Measurements from ENCODE around the gene SAPCD2.
"Not testable (repeated sequence)": the region's sequence is repeated elsewhere in the genome, so short reads cannot be mapped to it uniquely, and the experiment has no call there.

Gene SAPCD2

GRCh38 chr9:137062798-137063197 lies 7.6 kb downstream of the SAPCD2 start:
- DNase-seq: not testable (repeated sequence)

DNA sequence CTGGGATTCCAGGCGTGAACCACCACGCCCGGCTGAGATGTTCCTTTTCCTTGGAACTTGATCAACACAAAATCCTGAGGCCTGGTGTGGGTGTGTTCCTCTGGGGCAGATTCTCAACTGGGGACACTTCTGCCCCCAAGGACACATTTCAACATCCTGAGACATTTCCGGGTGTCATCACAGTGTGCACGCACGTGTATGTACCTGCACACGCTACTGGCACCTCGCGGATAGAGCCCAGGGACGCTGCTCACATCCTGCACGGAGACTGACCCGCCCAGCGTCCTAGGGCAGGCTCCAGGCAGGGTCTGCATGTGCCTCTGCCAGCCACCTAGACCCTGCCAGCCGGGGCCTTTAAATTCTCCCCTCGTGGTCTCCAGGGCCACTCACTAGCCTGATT lies 8.0 kb downstream of the SAPCD2 start:
- DNase-seq: no peak

DNA sequence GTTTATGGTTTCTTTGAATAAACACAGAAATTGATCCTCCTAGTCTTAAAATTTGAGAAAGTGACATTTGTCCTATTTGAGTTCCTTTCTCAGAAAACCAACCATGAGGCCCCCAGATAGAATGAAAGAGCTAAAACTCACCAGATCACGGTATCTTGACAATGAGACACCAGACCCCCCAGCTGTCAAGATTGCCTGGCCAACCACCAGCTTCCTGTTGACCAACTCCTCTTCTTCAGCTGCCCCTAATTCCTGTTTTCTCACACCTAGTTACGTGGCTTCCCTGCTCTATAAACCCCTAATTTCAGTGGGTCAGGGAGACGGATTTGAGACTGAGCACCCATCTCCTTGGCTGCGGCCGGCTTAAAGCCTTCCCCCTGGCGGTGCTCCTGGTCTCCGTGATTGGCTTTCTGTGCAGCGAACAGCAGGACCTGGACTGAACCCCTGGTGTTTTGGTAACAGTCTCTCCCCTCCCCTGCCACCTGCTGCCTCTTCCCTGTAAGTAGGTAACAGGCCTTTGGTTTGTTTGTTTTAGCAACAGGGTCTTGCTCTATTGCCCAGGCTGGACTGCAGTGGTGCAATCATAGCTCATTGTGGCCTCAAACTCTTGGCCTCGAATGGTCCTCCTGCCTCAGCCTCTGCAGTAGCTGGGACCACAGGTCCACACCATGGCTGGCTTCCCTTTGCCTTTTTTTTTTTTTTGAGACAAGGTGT lies 11.7 kb downstream of the SAPCD2 start:
- no peak for DNase-seq

DNA sequence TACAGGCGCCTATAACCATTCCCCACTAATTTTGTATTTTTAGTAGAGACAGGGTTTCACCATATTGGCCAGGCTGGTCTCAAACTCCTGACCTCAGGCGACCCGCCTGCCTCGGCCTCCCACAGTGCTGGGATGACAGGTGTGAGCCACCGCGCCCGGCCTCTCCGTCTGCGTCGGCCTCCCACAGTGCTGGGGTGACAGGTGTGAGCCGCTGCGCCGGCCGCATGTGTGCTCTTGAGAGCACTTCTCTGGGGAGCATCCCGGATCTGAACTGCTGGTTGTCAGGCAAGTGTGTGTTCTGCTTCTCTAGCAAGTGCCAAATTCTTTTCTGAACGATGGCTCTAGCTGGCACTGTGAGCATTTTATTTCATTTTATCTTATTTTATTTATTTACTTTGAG lies 12.8 kb downstream of the SAPCD2 start:
- no peak for DNase-seq

DNA sequence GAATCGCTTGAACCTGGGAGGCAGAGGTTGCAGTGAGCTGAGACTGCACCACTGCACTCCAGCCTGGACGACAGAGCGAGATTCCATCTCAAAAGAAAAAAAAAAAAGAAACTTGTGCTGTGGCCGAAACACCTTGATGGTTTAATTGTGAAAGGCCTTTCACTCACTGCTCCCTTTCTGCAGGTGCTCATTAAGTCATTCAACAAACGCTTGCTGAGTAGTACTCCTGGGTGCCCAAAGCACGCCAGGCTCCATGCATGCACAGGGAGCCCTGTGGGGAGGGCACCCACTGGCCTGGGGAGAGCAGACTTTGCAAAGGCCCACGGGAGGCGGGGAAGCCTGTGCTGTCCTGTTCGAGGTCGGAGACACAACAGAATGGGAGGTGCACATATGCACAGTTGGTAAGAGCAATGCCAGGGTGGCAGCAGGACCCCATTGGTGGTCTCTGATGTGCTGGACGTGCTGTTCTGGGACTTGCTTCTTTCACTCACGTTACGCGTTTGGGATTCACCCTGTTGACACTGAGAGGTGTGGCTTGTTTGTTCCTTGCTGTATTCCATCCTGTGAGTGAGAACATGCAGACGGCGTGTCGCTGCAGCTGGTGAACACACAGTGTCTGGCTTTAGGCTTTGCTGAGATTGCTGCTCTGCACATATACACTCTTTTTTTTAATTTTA lies 13.5 kb downstream of the SAPCD2 start:
- DNase-seq: no peak

- DNase-seq: no peak
Measured at GRCh38 chr9:137055385-137056364, 14.7 kb downstream of the SAPCD2 start.

- no peak for DNase-seq
Measured at GRCh38 chr9:137054932-137055384, 15.4 kb downstream of the SAPCD2 start.

DNA sequence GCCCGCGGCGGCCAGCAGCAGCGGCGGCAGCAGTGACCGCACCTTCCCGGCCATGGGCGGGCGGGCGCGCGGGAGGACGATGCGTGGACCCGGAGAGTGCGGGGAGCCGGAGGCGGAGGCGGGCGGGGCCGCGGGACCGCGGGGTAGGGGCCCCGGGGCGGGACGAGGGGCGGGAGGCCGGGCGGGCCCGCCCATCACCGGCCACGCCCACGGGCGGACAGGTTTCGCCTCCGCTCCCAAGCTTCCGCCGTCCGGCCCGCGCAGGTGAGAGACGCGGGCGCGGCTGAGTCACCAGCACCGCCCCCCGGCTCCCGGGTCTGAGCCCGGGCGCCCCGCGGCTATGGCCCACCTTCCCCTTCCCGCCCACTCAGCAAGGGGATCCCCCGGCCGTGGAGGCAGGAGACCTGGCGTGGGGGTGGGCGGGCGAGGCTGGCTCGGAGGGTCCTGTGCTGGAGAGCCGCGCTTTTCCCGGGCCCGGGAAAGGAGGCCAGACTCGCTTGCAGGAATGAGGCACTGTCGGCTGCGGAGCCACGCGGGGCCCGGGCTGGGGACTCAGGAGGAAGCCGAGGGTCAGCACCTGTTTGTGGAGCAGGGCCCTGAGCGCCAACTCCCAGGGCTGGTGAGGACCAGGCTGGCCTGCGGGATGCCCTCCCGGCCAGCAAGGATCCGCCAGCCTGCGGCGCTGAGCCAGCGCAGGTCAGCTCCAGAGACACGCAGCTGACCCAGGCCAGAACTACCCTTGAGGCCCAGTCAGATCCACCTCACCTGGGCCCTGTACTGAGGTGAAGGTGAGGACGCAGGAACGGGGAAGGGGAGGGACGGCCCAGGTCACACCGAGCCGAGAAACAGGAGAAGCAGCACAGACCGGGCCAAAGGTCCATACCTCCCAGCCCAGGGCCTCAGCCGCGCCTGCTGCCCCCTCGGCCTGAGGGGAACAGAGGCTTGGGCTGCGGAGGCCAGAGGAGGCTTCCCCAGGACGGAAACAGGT lies 16.1 kb downstream of the SAPCD2 start, which contains the start of gene ENTPD2:
TSS of gene ENTPD2 (minus strand) at position 118 of the 988 bp plus-strand sequence. CDS start at position 54, 64 bp downstream.
- DNase-seq: no peak

DNA sequence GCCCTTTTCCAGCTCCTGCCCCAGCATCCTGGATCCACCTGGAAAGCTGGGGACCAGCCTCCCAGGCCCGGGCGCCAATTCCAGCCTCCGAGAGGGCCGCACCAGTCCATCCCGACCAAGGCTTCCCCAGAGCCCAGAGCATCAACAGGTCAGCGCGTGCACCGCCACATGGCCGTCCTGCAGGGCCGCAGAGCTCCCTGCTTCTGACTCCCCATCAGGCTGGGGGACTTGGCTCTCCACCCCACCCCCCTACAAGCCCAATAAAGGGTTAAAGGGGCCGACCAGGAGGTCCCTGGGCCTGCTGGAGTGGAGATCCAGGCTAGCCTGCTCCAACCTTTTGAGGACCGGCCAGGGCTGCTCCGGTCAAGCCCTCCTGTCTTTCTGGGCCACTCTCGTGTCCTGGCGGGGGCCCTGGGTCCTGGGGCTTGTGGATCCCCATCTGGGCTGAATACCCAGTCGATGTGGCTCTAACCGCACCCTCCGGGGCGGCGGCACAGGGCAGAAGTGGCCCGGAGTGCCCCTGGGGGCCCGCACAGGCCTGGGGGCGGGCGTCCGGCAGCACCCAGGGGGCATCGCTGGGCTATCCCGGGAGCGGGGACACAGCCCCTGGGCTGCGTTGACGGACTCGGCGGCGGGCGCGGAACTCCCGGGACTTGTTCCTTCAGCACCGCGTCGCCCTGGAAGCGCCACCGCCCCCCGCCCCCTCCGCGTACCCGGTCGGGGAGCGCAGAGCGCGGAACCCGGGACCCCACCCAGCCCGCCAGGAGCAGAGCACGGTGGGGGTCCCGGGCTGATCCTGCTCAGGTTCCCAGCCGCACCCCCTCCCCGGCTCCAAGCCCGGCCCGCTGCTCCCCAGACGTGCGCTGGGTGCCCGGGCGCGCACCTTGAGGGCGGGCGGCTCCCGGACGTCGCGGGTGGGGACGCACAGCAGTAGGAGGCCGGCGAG lies 17.1 kb downstream of the SAPCD2 start:
- DNase-seq: no peak

- no peak for DNase-seq
Measured at GRCh38 chr9:137052293-137052692, 18.1 kb downstream of the SAPCD2 start.

- DNase-seq: no peak
Measured at GRCh38 chr9:137051145-137051724, 19.1 kb downstream of the SAPCD2 start.

DNA sequence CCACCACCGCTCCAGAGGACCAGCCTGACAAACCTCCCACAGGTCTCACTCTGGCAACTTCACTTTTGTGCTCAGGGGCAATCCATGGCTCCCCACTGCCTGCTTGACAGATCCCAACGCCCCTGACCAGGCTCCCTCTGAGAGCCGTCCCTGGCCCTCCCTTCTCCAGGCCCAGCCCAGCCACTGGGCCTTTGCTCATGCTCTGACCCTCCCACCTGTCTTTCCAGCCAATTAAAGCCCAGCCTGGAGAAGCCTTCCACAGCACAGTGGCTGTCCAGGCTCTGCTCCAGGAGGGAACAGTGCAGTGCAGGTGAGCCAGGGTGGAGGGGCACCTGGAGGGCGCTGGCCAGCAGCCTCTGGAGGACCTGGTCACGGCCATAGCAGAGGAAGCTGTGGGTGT lies 19.8 kb downstream of the SAPCD2 start:
- no peak for DNase-seq

DNA sequence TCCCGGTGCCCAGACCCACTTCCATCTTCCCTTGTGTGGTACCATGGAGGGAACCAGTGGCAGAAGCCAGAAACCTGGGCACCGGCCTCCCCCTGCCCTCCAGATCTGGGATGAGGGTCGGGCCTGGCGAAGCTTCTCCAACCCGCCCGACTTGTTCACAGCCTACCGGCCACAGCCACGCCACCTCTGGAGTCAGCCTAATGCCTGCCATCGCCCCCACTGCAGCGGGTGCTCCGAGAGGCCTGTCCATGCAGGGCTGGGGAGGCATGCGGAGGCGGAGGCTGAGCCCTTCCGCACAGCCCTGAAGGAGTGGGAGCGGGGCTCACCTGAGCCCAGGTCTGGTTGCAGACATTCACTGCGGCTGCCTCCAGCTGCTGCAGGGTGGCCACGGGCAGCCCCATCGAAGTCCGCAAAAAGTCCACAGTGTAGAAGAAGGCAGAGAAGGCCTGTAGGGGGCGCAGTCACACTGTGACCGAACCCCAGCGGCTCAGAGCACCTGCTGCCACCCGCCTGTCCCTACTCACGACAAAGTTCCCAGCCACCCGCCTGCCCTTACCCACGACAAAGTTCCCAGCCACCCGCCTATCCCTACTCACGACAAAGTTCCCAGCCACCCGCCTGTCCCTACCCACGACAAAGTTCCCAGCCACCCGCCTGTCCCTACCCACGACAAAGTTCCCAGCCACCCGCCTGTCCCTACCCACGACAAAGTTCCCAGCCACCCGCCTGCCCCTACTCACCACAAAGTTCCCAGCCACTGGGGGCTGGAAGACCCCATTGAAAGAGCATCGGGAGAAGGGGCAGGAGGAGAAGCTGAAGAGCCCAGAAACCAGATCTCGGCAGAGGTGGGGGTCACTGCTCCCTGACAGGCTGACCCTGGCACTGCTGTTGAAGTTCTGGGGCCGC lies 20.6 kb downstream of the SAPCD2 start:
- no peak for DNase-seq

DNA sequence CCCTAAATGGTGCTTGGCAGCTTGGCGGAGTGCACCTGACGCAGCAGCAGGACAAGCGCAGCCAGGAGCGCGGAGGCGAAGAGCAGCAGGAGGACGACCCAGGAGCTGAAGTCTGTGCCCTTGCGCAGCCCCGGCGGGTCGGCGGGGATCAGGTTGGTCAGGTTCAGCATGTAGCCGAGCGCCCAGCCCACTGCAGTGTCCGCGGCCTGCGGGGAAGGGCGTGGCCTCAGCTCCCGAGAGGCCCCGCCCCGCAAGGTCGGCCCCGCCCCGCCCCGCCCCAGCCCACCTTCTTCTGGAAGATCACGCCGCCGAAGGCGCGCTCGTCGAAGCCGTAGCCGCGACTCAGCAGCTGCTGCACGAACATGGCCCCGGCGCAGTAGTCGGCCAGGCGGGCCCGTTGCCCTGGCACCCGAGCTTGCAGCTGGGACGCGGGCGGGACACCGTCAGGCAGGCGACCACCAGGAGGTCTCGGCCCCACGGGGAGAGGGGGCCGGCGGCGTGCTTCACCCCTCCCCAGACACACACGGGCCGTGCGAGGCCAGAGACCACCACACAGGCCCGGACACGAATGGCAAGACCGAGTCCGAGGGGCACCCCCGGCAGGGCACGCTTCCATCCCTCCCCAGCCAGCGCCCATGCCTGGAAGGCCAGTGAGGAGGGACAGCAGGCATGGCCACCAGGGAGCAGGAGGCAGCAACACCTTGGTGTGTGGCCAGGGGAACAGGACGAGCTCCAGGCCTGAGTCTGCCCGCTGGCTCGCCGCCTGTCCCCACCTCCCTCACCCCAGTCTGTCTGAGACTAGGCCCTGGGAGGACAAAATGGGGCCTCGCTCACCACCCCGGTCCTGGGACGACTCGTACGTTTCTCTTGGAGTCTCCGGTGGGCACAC lies 21.5 kb downstream of the SAPCD2 start:
- DNase-seq: no peak

- peak; percentile 58 for DNase-seq
Measured at GRCh38 chr9:137046088-137046787, 24.1 kb downstream of the SAPCD2 start, which contains the start of gene NPDC1. TSS of gene NPDC1 (minus strand) at chr9:137046177. CDS start at chr9:137045989, 188 bp downstream.

DNA sequence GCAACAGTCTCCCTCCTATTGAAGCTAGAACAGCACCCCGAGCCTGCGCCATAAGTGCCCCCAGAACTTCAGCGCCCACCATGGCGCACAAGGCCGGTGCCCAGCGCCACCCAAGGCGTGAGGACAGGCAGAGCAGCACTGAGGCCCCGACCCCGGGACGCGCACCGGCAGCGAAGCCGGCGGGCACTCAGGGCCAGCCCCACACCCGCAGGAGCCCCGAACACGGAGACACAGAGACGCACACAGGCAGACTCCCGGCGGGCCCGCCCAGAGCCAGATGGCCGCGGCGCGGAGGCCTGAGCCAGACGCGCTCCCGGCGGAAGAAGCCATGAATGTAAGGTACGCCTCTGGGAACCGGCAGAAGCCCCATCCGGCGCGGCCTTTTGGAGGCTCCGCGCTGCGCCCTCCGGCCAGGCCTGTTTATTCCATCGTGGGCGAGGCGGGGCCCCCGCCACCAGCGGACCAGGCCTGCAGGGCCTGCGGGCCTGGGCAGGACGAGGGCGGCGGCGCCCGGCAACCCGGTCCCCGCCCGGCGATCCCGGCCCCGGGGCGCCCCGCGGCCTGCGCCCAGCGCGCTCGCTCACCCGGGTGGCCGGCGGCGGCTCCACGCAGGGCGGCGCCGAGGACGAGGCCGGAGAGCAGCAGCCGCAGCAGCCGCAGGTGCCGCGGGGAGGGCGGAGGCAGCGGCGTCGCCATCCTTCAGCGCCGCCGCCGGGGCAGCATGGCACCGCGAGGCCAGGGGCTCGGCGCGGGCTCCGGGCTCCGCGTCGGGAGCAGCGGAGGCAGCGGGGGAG lies 24.9 kb downstream of the SAPCD2 start:
- DNase-seq: no peak

Measured in NCI-H526 treated with DMSO at 0.1 percent for 48 hours (cell line).